GM19328 (cell line): ENCODE results near the gene BEGAIN.

ENCODE experiments used
- ATAC-seq: cut with Tn5 transposase; IDR thresholded peaks from one replicate; pipeline ENCODE4 v1.9.1; 2021; ENCODE audit warnings: mild to moderate bottlenecking, moderate library complexity; ENCODE audit not compliant: unreplicated experiment

The BEGAIN gene

GRCh38 chr14:100583245-100583644 lies 4.0 kb downstream of the BEGAIN start:
- ATAC-seq, result no peak

DNA sequence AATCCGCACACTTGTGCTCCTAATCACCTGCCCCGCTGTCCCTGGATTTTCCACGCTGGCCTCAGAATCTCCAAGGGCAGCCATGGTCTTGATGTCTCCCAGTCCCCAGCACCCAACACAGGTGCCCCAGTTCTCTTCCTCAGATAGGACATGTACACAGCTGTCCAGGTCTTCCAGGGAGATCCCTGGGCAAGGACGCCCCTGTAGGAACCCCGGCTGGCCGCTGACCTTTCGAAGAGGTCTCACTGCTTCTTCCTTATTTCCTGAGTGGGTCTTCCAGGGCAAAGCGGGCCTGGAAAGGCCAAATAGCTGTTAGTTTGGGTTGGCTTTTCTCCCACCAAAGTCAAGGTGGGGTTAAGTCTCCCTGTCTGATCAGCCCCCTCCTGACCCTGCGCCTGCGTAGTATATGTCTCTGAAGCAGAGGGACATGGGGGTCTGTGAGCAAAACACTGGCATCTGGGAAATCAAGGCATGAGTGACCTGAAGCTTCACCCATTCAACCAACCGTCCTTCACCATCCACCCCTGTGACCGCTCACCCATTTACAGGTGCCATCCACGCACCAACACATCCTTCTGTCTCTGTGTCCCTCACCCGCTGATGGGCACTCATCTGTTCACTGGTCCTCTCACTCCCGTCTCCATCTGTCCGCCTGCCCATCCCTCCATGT lies 4.6 kb downstream of the BEGAIN start:
- no peak for ATAC-seq

DNA sequence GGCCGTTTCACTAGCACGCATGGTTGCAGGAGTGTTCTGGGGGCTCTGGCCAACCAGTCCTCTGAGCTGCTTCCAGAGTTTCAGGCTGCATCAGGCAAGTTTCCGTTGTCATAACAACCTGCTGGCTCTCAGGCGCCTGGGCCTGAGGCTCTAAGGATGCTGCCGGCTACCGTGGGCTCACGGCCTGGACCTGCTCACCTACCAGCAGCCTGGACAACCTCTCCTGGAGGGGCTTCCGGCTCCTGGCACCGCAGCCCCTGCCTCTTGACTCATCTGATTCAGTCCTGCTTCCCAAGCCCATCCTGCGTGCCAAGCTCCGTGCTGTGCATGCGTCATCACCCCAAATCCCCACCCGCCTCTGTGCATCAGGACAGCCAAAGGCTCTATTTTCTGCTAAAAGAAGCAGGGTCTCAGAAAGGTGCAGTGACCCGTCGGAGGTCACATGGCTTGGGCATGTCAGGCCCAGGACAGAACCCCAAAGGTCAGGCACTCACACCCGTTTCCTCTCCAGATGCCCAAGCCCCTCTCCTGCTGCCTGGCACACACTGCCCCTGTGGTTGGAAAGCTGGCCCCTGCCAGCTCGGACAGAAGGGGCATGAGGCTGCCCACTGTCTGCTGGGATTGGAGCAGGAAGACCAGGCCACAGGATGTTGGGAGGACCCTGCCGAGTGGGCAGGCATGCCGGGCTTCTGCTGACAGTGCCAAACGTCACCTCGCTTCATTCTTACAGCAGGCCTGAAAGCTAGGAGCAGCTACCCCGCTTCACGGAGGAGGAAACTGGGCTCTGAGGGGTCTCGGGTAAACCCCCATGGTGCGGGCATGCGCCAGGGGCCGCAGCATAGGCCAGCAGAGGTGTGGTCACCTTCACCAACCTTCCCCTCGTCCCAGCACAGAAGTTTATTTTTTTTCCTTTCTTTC lies 5.7 kb downstream of the BEGAIN start:
- ATAC-seq, result no peak

DNA sequence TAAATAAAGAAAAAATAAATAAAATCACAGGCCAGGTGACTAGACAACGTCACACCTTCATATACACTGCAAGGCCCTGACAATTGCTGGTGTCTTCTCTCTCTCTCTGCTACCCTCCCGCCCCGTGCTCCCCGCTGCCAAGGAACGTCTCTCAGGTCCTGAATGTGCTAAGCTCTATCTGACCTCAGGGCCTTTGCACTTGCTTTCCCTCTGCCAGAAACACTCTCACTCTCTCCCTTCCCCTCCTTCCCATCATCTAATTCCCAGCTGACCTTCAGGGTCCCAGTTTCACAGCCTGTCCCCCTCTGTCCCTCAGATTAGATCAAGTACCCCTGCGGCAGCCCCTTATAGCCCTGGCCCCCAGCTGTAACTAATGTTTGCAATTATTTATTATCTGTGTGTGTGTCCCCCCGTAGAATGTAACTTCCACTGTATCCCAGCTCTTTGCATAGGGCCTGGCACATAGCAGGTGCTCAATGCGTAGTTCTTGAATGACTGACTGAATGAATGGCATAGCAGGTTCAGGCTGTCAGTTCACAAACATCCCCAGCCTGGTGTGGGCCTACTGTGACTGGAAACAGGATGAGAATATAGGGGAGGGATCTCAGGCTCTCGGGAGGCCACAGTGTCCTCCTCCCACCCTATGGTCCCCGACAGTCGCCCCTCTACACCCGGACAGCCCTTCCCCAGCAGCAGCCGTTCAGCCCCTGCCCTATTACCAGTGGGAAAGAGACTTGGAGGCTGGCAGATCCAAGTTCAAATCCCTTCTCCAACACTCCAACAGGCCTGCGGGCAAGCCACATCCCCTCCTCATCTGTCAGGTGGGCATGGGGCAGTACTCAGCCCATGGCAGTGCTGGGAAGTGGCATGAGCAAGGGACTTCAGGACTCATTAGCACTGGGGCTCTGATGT lies 6.6 kb downstream of the BEGAIN start:
- no peak for ATAC-seq

DNA sequence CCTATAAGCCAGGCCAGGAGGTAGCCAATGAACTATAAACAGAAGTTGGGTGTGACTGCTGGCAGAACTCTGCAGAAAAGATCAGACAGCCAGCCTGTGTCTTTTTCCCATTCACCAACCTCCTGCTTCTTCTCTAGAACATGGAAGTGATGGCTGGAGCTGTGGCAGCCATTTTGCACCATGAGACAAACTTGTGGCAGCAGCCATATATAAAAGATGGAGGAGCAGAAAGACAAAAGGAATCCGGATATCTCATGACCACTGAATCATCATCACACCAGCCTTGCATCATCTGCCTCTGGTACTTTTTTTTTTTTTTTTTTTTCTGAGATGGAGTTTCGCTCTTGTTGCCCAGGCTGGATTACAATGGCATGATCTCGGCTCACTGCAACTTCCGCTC lies 8.7 kb downstream of the BEGAIN start:
- ATAC-seq, result no peak

GRCh38 chr14:100577986-100578431 lies 9.2 kb downstream of the BEGAIN start:
- ATAC-seq, result no peak

DNA sequence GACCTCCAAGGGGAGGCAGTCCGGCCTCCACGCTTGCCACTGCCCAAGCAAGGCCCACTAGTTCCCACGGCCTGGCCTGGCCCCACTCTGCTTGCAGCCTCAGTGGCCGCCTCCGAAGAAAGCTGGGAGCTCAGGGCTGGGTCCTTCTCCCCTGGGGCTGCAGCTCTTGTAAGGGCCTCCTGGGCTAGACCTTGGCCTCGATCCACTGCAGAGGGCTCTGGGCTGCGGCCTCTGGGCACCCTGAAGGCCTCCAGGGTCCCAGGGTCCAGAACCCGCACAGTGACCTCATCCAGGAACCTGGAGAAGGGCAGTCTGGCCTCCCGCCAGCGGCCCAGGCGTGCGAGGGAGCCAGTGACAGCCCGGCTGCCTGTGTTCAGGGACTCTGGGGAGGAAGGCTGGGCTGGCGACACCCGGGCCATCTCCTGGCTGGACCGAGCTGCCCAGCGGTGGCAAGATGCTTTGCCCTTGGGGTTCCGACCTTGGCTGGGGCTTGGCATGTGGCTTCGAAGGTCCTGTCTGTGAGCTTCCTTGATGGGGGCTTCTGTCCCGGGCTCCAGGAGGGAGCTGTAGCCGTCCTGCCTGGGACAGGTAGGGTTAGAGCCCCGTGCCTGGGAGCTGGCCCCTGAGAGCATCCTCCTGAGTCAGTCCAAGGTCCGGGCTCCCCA lies 9.8 kb downstream of the BEGAIN start:
- no peak for ATAC-seq

DNA sequence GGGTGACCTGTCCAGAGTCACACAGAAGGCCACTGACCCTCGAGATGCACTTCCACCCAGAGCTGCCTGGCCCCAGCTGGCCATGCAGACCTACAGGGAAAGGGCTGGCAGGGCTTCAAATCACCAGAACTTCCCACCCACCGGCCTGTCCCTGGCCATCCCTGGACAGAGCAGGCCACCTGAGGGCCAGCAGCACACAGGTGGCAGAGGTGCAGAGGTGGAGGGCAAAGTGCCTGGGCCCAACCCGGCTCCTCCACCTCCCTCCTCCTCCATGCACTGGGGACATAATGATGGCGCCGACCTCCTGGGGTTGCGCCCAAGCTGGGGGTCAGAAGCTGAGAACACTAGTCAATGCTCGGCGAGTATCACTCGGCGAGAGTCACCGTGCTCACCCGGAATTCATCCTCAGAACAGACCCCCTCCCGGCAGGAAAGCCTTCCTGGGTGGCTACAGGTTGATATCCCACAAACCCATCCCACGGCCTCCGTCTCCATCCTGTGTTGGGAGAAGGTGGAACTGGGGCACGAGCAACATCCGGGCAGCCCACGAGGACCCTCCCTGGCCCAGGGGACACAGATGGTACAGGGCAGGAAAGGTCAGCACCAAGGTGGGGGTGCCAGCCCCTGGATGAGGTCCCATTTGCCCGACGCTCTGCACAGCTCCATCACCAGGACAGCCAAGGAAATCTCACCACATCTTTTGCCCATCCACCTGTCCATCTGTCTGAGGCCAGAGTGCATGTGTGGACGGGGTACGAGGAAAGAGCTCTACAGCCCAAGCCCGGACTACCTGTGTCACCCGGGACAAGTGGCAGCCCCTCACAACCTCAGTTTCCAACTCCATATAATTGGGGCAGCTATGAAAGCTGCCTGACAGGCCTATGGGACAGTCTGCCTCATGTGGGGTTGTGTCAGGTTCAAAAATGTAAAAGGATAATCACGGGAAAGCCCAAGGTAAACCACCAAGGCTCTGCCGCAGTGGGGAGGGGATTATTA lies 10.8 kb downstream of the BEGAIN start:
- ATAC-seq, result no peak

GRCh38 chr14:100575266-100575995 lies 11.8 kb downstream of the BEGAIN start:
- no peak for ATAC-seq

- ATAC-seq, result no peak
Measured at GRCh38 chr14:100574642-100575031, 12.6 kb downstream of the BEGAIN start.

GRCh38 chr14:100573757-100574641 lies 13.2 kb downstream of the BEGAIN start:
- no peak for ATAC-seq

- ATAC-seq, result no peak
Measured at GRCh38 chr14:100573002-100573756, 14.0 kb downstream of the BEGAIN start.

DNA sequence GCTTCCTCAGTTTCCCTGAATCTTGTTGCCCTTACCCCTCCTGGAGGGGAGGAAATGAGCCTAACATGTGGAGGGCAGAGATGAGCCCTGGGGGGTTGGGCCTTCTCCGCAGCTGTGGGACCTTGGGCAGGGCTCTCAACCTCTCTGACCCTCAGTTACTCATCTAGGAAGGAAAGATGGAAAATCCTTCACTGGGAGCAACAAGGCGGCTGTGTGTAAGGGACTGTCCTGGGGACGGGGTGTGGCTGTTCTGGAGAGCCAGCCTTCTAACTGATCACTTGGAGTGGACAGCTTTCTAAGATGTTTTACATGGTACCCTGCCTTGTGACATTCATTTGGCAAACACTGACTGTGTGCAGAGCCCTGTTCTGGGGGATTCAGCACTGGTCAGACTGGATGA lies 14.7 kb downstream of the BEGAIN start:
- no peak for ATAC-seq

GRCh38 chr14:100571837-100572236 lies 15.4 kb downstream of the BEGAIN start:
- no peak for ATAC-seq

DNA sequence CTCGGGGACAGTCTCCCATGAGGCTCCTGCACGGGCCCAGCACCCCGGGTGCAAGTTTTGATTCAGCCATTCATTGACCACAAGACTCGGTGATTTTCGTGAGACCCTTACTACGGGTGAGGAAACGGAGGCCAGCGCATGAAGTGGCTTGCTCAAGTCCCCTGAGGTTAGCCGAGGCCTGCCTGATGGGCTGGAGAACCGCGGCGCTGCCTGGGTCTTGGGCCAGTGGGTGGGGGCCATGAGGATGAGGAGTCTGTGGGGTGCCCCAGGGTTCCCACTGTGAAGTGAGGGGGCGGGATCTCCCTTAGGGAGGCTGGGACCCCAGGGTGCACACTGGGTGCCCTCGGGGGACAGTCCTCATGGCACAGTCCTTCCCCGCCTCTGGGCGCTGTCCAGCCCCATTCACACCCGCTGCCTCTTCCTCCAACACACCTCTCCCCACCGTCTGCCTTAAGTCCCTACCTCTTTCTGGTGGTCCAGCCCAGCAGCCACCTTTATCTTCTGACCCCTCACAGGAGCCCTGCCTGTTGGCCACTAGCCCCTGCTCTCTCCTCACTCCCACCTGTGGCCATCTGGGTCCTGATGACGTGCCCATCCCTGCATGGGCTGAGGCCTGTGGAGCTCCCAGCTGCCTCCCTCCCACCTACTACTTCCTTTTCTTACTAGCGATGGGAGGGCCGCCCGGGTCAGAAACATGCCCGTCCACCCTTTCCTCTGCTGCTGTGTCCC lies 16.3 kb downstream of the BEGAIN start:
- no peak for ATAC-seq

GRCh38 chr14:100569734-100570286 lies 17.4 kb downstream of the BEGAIN start:
- no peak for ATAC-seq
